Stimulated activated CD4-positive, alpha-beta T cell treated with anti-CD3 and anti-CD28 coated beads, TNF-alpha, amount 100 ng/mL, for 4 hours (primary cell): ENCODE results near the gene AIRE.
A peak's percentile ranks its signal among the peaks of the same experiment; 100 is the strongest.

Experiments used
- DNase-seq, 3 experiments: peaks; one replicate each; pipeline ENCODE4 v3.0.0-alpha.2; 2020; ENCODE audit warnings: low read depth in 3 of 3

AIRE gene

GRCh38 chr21:44304877-44305293, 19.2 kb downstream of the AIRE start:
- peak in 1 of 3 experiments; percentile 19 for DNase-seq

- DNase-seq = no peak
Observed at GRCh38 chr21:44305691-44306090, 20.0 kb downstream of the AIRE start.

- DNase-seq = no peak
Observed at GRCh38 chr21:44306936-44307704, 21.4 kb downstream of the AIRE start.

GRCh38 chr21:44310628-44311507, 25.2 kb downstream of the AIRE start:
- no peak for DNase-seq

GRCh38 chr21:44312089-44312488, 26.4 kb downstream of the AIRE start:
- no peak for DNase-seq

- DNase-seq = no peak
Observed at GRCh38 chr21:44312716-44313115, 27.0 kb downstream of the AIRE start.

GRCh38 chr21:44313451-44313850, 27.8 kb downstream of the AIRE start:
- DNase-seq = no peak

GRCh38 chr21:44314128-44314527, 28.5 kb downstream of the AIRE start:
- DNase-seq = no peak

- no peak for DNase-seq
Observed at GRCh38 chr21:44314561-44314960, 28.9 kb downstream of the AIRE start.

- DNase-seq = no peak
Observed at GRCh38 chr21:44315691-44316203, 30.1 kb downstream of the AIRE start.

- DNase-seq = no peak
Observed at GRCh38 chr21:44316277-44316900, 30.7 kb downstream of the AIRE start.

- DNase-seq = no peak
Observed at GRCh38 chr21:44317241-44317782, 31.6 kb downstream of the AIRE start.

- no peak for DNase-seq
Observed at GRCh38 chr21:44317871-44318270, 32.2 kb downstream of the AIRE start.

- DNase-seq = no peak
Observed at GRCh38 chr21:44318489-44319285, 33.0 kb downstream of the AIRE start.

GRCh38 chr21:44319407-44320065, 33.9 kb downstream of the AIRE start:
- DNase-seq = no peak

- no peak for DNase-seq
Observed at GRCh38 chr21:44320847-44321246, 35.2 kb downstream of the AIRE start.

GRCh38 chr21:44321846-44322450, 36.3 kb downstream of the AIRE start:
- DNase-seq = no peak

GRCh38 chr21:44322621-44323325, 37.1 kb downstream of the AIRE start:
- no peak for DNase-seq

GRCh38 chr21:44323591-44323990, 37.9 kb downstream of the AIRE start:
- no peak for DNase-seq
